Glutamatergic neuron (in vitro differentiated cells): ENCODE data around the gene ODF2L. TPM values are rescaled to one million over a fixed set of nuclear protein-coding genes. Genes with fewer than 3 reads are reported as not detected.
A peak's percentile ranks its signal among the peaks of the same experiment; 100 is the strongest.

Experiments used
- DNase-seq: peaks from one replicate; pipeline ENCODE4 v3.0.0; 2022
- H3K27ac Mint-ChIP-seq: one replicate; pipeline ENCODE4 v1.8.0; 2020; ENCODE audit warnings: mild to moderate bottlenecking, mixed read lengths, inconsistent platforms; ENCODE audit not compliant: unreplicated experiment
- H3K27me3 Mint-ChIP-seq: one replicate; pipeline ENCODE4 v1.8.0; 2020; ENCODE audit warnings: mild to moderate bottlenecking, moderate library complexity, mixed read lengths, inconsistent platforms; ENCODE audit not compliant: unreplicated experiment
- H3K36me3 Mint-ChIP-seq: one replicate; pipeline ENCODE4 v1.8.0; 2020; ENCODE audit warnings: mild to moderate bottlenecking, mixed read lengths, inconsistent platforms; ENCODE audit not compliant: unreplicated experiment
- H3K4me1 Mint-ChIP-seq: one replicate; pipeline ENCODE4 v1.8.0; 2020; ENCODE audit warnings: mild to moderate bottlenecking, low read depth, mixed read lengths, inconsistent platforms; ENCODE audit not compliant: unreplicated experiment
- H3K4me3 Mint-ChIP-seq: one replicate; pipeline ENCODE4 v1.8.0; 2020; ENCODE audit warnings: mild to moderate bottlenecking, mixed read lengths, inconsistent platforms; ENCODE audit not compliant: unreplicated experiment
- H3K9me3 Mint-ChIP-seq: one replicate; pipeline ENCODE4 v1.8.0; 2020; ENCODE audit warnings: mild to moderate bottlenecking, moderate library complexity, mixed read lengths, inconsistent platforms; ENCODE audit not compliant: unreplicated experiment
- long read RNA-seq: library from polyadenylated mRNA; unstranded; transcript quantifications from one replicate; pipeline ENCODE4 v2.0.0, GENCODE V29; 2020; ENCODE audit not compliant: unreplicated experiment
- total RNA-seq: library from RNA; stranded (reverse); fragmentation: NEBNext Ultra II Directional; extraction: Animal tissue kit (Norgen Biotek cat#: 25700); gene quantifications from one replicate; pipeline ENCODE4 v1.2.1, GENCODE V29; 2021; ENCODE audit not compliant: unreplicated experiment
- TF ChIP-seq, protein P1 (sequence below): fragments of 200-600 bp; sonication (generic); IDR thresholded peaks from one replicate; pipeline ENCODE4 v1.5.0; 2021; ENCODE audit not compliant: partially characterized antibody, unreplicated experiment

Gene ODF2L
- total RNA-seq, result 61.1 TPM
- long read RNA-seq, transcript ODF2L-213 (2 exons, 1,650 nt), result major isoform, 6 of 19 reads
- long read RNA-seq, partial matches to known transcripts, result 8 of 19 reads
- long read RNA-seq, other reads (novel, unspliced or antisense), result 4 of 19 reads

- Mint-ChIP-seq H3K27me3 (no peaks in the 10 kb centered on the region), H3K27ac (peak within 1 kb of the TSS; percentile 81), H3K9me3 (no peaks in the 10 kb centered on the region), H3K4me3 (peak within 1 kb of the TSS; percentile 95), H3K36me3 (no peaks in the 10 kb centered on the region), H3K4me1 (peaks cover 8% of the 10 kb centered on the region)
- TF ChIP-seq, protein P1, sequence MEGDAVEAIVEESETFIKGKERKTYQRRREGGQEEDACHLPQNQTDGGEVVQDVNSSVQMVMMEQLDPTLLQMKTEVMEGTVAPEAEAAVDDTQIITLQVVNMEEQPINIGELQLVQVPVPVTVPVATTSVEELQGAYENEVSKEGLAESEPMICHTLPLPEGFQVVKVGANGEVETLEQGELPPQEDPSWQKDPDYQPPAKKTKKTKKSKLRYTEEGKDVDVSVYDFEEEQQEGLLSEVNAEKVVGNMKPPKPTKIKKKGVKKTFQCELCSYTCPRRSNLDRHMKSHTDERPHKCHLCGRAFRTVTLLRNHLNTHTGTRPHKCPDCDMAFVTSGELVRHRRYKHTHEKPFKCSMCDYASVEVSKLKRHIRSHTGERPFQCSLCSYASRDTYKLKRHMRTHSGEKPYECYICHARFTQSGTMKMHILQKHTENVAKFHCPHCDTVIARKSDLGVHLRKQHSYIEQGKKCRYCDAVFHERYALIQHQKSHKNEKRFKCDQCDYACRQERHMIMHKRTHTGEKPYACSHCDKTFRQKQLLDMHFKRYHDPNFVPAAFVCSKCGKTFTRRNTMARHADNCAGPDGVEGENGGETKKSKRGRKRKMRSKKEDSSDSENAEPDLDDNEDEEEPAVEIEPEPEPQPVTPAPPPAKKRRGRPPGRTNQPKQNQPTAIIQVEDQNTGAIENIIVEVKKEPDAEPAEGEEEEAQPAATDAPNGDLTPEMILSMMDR, result no peak
- peak; percentile 93 for DNase-seq
Measured at GRCh38 chr1:86395751-86396497, at the start of gene ODF2L. ODF2L (minus strand) TSS chr1:86396323; CDS start chr1:86387027, 9,296 bp downstream.

- Mint-ChIP-seq H3K27me3 (no peaks in the 10 kb centered on the region), H3K4me1 (no peaks in the 10 kb centered on the region), H3K4me3 (no peak overlapping the region), H3K36me3 (no peaks in the 10 kb centered on the region), H3K9me3 (no peaks in the 10 kb centered on the region), H3K27ac (no peak overlapping the region)
- DNase-seq, result no peak
- TF ChIP-seq, protein P1, result no peak
Measured at GRCh38 chr1:86445919-86446318, 49.8 kb upstream of the ODF2L start.

- no peaks in the 10 kb centered on the region for H3K27me3 Mint-ChIP-seq
- no peaks in the 10 kb centered on the region for H3K9me3 Mint-ChIP-seq
- H3K36me3 Mint-ChIP-seq, result no peaks in the 10 kb centered on the region
- TF ChIP-seq, protein P1, result no peak
- no peak overlapping the region for H3K27ac Mint-ChIP-seq
- no peaks in the 10 kb centered on the region for H3K4me1 Mint-ChIP-seq
- H3K4me3 Mint-ChIP-seq, result no peak overlapping the region
- no peak for DNase-seq
Measured at GRCh38 chr1:86441997-86442396, 45.9 kb upstream of the ODF2L start.

GRCh38 chr1:86441581-86441980 is 45.5 kb upstream of the ODF2L start:
- TF ChIP-seq, protein P1, result no peak
- H3K9me3 Mint-ChIP-seq, result no peaks in the 10 kb centered on the region
- no peaks in the 10 kb centered on the region for H3K27me3 Mint-ChIP-seq
- H3K27ac Mint-ChIP-seq, result no peak overlapping the region
- H3K36me3 Mint-ChIP-seq, result no peaks in the 10 kb centered on the region
- no peak for DNase-seq
- H3K4me1 Mint-ChIP-seq, result no peaks in the 10 kb centered on the region
- no peak overlapping the region for H3K4me3 Mint-ChIP-seq

DNA sequence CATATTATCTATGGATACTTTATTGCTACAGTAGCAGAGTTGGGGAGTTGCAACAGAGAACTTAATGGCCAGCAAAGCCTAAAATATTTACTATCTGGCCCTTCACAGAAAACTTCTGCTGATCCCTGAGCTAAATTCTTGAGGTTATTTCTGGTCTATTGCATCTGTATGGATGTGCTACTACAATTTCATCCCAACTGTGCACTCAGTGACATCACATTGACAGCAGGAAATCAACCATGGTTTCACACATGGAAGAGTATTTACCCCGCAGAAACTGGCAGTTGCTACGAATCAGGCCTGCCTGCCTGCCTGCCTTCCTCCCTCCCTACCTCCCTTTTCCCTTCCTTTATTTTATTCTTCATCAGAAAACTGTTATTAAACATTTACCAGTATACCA is 39.9 kb upstream of the ODF2L start:
- no peaks in the 10 kb centered on the region for H3K9me3 Mint-ChIP-seq
- no peaks in the 10 kb centered on the region for H3K27me3 Mint-ChIP-seq
- TF ChIP-seq, protein P1, result no peak
- H3K4me1 Mint-ChIP-seq, result no peaks in the 10 kb centered on the region
- H3K27ac Mint-ChIP-seq, result no peak overlapping the region
- no peak for DNase-seq
- H3K36me3 Mint-ChIP-seq, result no peaks in the 10 kb centered on the region
- no peak overlapping the region for H3K4me3 Mint-ChIP-seq
